IPS-18a (cell line): ENCODE results near the gene SLC35A5.

Source experiments
- H3K27ac ChIP-seq: one replicate; pipeline ENCODE4 v1.5.1; 2013; ENCODE audit warnings: low read length
- H3K27me3 ChIP-seq: one replicate; pipeline ENCODE4 v1.6.1; 2013; ENCODE audit warnings: mild to moderate bottlenecking, low read length; ENCODE audit not compliant: control insufficient read depth, insufficient read depth
- H3K36me3 ChIP-seq: one replicate; pipeline ENCODE4 v1.6.1; 2013; ENCODE audit warnings: low read depth, low read length; ENCODE audit not compliant: control insufficient read depth
- H3K4me1 ChIP-seq: one replicate; pipeline ENCODE4 v1.6.1; 2013; ENCODE audit warnings: low read depth, low read length; ENCODE audit not compliant: control insufficient read depth
- H3K4me3 ChIP-seq: one replicate; pipeline ENCODE4 v1.5.1; 2013; ENCODE audit warnings: low read length
- H3K9ac ChIP-seq: one replicate; pipeline ENCODE4 v1.6.1; 2013; ENCODE audit warnings: mild to moderate bottlenecking, low read length, moderate library complexity
- H3K9me3 ChIP-seq: one replicate; pipeline ENCODE4 v1.6.1; 2013; ENCODE audit warnings: low read depth, low read length; ENCODE audit not compliant: control insufficient read depth

The SLC35A5 gene

DNA sequence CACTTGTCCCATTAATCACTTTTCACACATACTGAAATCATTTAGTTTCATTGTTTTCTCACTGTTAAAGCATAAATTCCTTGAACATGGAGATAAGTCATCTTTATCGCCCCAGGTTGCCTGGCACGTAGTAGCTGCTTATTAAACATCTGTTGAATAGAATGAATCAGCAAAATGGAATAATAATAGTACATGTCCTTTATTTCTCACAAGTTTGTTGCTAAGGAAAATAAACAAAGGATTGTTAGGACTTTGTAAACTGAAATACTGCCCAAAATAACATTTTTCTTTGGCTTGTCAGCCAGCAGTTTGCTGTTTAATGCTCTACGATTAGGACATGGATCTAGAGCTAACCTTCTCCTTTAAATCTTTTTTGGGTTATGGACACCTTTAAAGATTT is 17.9 kb downstream of the SLC35A5 start:
- Histone ChIP-seq H3K27ac (no peak overlapping the region), H3K4me3 (no peak overlapping the region), H3K9ac (no peak overlapping the region), H3K36me3 (peaks cover 36% of the 10 kb centered on the region), H3K9me3 (no peaks in the 10 kb centered on the region), H3K4me1 (no peaks in the 10 kb centered on the region), H3K27me3 (no peaks in the 10 kb centered on the region)

DNA sequence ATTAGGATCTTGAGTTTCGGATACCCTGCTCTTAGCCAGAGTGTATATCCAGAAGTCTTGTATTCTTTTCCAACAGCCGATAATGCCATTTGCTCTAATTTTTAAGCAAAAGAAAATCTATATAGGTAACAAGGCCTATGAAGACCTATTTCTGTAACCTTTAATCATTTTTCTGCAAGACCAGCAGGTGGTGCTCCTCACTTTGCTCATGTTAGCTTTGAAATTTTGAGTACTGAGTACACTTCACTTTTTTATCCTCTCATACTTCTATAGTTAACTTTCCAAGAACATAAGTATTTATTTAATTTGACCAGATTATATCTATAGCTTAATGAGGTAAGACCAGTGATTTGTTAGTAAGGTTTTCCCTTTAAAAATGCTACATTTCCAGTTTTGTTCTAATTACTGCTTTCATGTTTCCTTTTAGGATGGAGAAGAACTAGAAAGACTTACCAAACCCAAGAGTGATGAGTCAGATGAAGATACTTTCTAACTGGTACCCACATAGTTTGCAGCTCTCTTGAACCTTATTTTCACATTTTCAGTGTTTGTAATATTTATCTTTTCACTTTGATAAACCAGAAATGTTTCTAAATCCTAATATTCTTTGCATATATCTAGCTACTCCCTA is 20.5 kb downstream of the SLC35A5 start:
- H3K9me3 ChIP-seq, result no peaks in the 10 kb centered on the region
- no peak overlapping the region for H3K4me3 ChIP-seq
- no peaks in the 10 kb centered on the region for H3K4me1 ChIP-seq
- no peak overlapping the region for H3K27ac ChIP-seq
- no peaks in the 10 kb centered on the region for H3K27me3 ChIP-seq
- H3K36me3 ChIP-seq, result peaks cover 35% of the 10 kb centered on the region
- no peak overlapping the region for H3K9ac ChIP-seq

DNA sequence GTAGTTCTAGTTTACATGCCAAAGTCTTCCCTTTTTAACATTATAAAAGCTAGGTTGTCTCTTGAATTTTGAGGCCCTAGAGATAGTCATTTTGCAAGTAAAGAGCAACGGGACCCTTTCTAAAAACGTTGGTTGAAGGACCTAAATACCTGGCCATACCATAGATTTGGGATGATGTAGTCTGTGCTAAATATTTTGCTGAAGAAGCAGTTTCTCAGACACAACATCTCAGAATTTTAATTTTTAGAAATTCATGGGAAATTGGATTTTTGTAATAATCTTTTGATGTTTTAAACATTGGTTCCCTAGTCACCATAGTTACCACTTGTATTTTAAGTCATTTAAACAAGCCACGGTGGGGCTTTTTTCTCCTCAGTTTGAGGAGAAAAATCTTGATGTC is 21.3 kb downstream of the SLC35A5 start:
- H3K4me3 ChIP-seq, result no peak overlapping the region
- no peak overlapping the region for H3K27ac ChIP-seq
- H3K36me3 ChIP-seq, result peaks cover 35% of the 10 kb centered on the region
- H3K27me3 ChIP-seq, result no peaks in the 10 kb centered on the region
- no peak overlapping the region for H3K9ac ChIP-seq
- no peaks in the 10 kb centered on the region for H3K4me1 ChIP-seq
- H3K9me3 ChIP-seq, result no peaks in the 10 kb centered on the region

DNA sequence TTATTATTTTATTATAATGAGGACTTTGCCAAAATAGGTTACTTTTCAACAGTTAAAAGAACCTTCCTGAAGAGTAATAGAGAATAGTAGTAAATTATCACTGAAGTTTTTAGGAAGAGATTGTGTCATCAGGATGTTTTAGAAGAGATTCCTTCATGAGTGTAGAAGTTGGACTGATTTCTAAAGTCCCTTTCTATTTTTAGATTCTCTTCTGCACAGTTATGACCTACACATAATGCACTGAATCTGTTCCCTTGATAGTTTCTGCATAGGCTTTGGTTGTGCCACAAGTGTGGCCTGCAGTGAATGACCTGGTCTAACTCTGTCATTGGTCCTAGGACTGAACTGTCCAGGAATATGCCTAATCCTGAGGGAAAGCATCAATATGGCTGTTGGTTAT is 23.9 kb downstream of the SLC35A5 start:
- peaks cover 30% of the 10 kb centered on the region for H3K36me3 ChIP-seq
- H3K9ac ChIP-seq, result no peak overlapping the region
- H3K27me3 ChIP-seq, result no peaks in the 10 kb centered on the region
- no peaks in the 10 kb centered on the region for H3K9me3 ChIP-seq
- H3K27ac ChIP-seq, result no peak overlapping the region
- no peaks in the 10 kb centered on the region for H3K4me1 ChIP-seq
- no peak overlapping the region for H3K4me3 ChIP-seq

GRCh38 chr3:112587336-112587735 is 25.5 kb downstream of the SLC35A5 start:
- H3K4me3 ChIP-seq, result no peak overlapping the region
- H3K27me3 ChIP-seq, result no peaks in the 10 kb centered on the region
- peaks cover 7% of the 10 kb centered on the region for H3K4me1 ChIP-seq
- peaks cover 30% of the 10 kb centered on the region for H3K36me3 ChIP-seq
- no peaks in the 10 kb centered on the region for H3K9me3 ChIP-seq
- no peak overlapping the region for H3K9ac ChIP-seq
- H3K27ac ChIP-seq, result no peak overlapping the region

DNA sequence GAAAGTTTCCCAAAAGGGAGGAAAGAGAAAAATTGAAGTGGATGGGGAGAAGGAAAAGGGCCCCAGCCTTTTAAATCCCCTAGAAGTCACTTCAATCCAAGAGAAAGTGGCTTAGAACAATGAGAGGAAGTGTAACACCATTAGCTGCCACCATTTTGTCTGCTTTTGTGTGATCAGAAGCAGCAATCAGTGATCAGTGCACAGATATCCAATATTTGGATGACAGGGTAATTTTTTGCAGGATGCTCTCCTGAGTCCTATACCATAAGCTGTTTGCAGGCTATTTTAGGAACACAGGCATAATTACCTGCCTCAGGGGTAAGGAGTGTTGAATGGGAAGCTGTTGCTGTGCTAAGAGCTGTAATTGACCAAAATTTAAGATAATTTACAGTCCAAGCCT is 31.4 kb downstream of the SLC35A5 start:
- Histone ChIP-seq H3K36me3 (peaks cover 8% of the 10 kb centered on the region), H3K4me1 (peaks cover 14% of the 10 kb centered on the region), H3K4me3 (no peak overlapping the region), H3K9ac (no peak overlapping the region), H3K9me3 (no peaks in the 10 kb centered on the region), H3K27ac (no peak overlapping the region), H3K27me3 (no peaks in the 10 kb centered on the region)

- no peak overlapping the region for H3K27ac ChIP-seq
- no peaks in the 10 kb centered on the region for H3K9me3 ChIP-seq
- H3K9ac ChIP-seq, result no peak overlapping the region
- peaks cover 14% of the 10 kb centered on the region for H3K4me1 ChIP-seq
- peaks cover 5% of the 10 kb centered on the region for H3K36me3 ChIP-seq
- H3K27me3 ChIP-seq, result no peaks in the 10 kb centered on the region
- H3K4me3 ChIP-seq, result no peak overlapping the region
These were observed 33.0 kb downstream of the SLC35A5 start for GRCh38 chr3:112594856-112595255.

GRCh38 chr3:112597945-112598344 is 36.1 kb downstream of the SLC35A5 start:
- H3K4me1 ChIP-seq, result peaks cover 1% of the 10 kb centered on the region
- no peak overlapping the region for H3K27ac ChIP-seq
- H3K27me3 ChIP-seq, result no peaks in the 10 kb centered on the region
- H3K4me3 ChIP-seq, result no peak overlapping the region
- peaks cover 4% of the 10 kb centered on the region for H3K36me3 ChIP-seq
- H3K9me3 ChIP-seq, result no peaks in the 10 kb centered on the region
- no peak overlapping the region for H3K9ac ChIP-seq

DNA sequence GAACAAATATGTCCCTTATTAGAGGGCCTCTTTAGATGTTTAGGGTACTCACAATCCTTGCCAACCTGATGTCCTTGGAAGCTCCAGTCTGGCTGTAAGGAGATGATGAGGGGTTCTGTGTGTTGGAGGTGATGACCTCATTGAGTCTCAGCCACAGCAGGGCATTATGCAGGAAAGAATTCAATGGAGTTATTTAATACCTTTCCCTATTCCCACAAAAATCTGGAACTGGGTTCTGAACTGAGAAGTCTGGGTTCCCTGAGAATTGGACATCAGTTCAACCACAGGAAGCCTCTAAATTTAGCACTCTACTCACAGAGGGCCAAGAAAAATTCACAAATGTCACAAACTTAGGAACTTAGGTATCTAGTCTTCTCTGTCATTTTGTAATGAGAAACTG is 36.9 kb downstream of the SLC35A5 start:
- H3K27me3 ChIP-seq, result no peaks in the 10 kb centered on the region
- no peak overlapping the region for H3K27ac ChIP-seq
- peaks cover 4% of the 10 kb centered on the region for H3K36me3 ChIP-seq
- H3K4me1 ChIP-seq, result no peaks in the 10 kb centered on the region
- no peaks in the 10 kb centered on the region for H3K9me3 ChIP-seq
- H3K4me3 ChIP-seq, result no peak overlapping the region
- H3K9ac ChIP-seq, result no peak overlapping the region

DNA sequence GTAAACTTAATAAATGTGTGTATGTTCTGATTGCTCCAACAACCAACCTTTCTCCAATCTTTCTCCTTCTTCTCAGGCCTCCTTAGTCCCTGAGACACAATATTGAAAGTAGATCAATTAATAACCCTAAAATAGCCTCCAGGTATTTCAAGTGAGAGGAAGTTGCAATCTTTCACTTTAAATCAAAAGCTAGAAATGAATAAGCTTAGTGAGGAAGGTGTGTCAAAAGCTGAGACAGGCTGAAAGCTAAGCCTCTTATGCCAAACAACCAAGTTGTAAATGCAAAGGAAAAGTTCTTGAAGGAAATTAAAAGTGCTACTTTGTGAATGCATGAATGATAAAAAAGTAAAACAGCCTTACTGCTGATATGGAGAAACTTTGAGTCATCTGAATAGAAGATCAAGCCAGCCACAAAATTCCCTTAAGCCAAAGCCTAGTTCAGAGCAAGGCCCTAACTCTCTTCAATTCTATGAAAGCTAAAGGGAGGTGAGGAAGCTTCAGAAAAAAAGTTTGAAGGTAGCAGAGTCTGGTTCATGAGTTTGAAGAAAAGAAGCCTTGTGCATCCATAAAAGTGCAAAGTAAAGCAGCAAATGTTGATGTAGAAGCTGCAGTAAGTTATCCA is 40.5 kb downstream of the SLC35A5 start:
- H3K4me1 ChIP-seq, result no peaks in the 10 kb centered on the region
- no peaks in the 10 kb centered on the region for H3K36me3 ChIP-seq
- H3K9ac ChIP-seq, result no peak overlapping the region
- no peaks in the 10 kb centered on the region for H3K9me3 ChIP-seq
- no peak overlapping the region for H3K27ac ChIP-seq
- H3K27me3 ChIP-seq, result no peaks in the 10 kb centered on the region
- no peak overlapping the region for H3K4me3 ChIP-seq

DNA sequence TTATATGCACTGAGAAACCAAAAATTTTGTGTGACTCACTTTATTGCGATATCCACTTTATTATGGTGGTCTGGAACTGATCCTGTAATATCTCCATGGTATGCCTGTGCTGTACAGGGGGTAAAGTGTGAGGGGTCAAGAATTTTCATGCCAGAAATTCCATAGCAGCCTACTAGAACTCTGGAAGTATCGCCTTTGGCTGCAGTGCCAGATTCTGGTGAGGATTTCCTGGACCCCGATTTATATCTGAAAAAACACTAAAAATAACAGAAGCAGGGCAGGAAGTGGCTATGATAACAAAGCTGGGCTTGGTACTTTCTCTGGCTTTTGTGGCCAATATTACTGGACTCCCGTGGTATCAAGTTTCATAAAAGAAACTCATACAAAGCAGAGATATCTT is 42.7 kb downstream of the SLC35A5 start:
- H3K9me3 ChIP-seq, result no peaks in the 10 kb centered on the region
- H3K4me3 ChIP-seq, result no peak overlapping the region
- no peaks in the 10 kb centered on the region for H3K36me3 ChIP-seq
- no peak overlapping the region for H3K27ac ChIP-seq
- no peak overlapping the region for H3K9ac ChIP-seq
- H3K4me1 ChIP-seq, result no peaks in the 10 kb centered on the region
- no peaks in the 10 kb centered on the region for H3K27me3 ChIP-seq

GRCh38 chr3:112605285-112605684 is 43.4 kb downstream of the SLC35A5 start:
- no peak overlapping the region for H3K27ac ChIP-seq
- no peaks in the 10 kb centered on the region for H3K36me3 ChIP-seq
- no peaks in the 10 kb centered on the region for H3K9me3 ChIP-seq
- H3K4me3 ChIP-seq, result no peak overlapping the region
- H3K4me1 ChIP-seq, result no peaks in the 10 kb centered on the region
- no peaks in the 10 kb centered on the region for H3K27me3 ChIP-seq
- no peak overlapping the region for H3K9ac ChIP-seq
